OCI-LY7 (cell line): ENCODE measurements around the gene TM4SF5. TPM values are rescaled to one million over a fixed set of nuclear protein-coding genes. Genes with fewer than 3 reads are reported as not detected.

Source experiments
- BruUV-seq: library from RNA; stranded (reverse); fragments of 400-500 nt; replicated peaks from 2 replicates; lab custom pipeline; 2021; lab: Mats Ljungman, UMichigan
- CTCF ChIA-PET: fragments of 300-600 bp; sonication (Branson Sonifier 250); formaldehyde crosslinking; loops from one replicate; lab custom pipeline; 2022; ENCODE audit warnings: antibody characterized with exemption; ENCODE audit not compliant: unreplicated experiment; lab: Charles Lee
- POLR2A ChIA-PET: fragments of 300-600 bp; sonication (Branson Sonifier 250); formaldehyde crosslinking; loops from one replicate; lab custom pipeline; 2022; ENCODE audit warnings: antibody characterized with exemption; lab: Charles Lee
- DNase-seq: peaks from one replicate; pipeline ENCODE4 v3.0.0-alpha.2; 2015; ENCODE audit warnings: low spot score
- H2AFZ ChIP-seq: fragments of 200-600 bp; sonication (generic), shearing (Covaris generic); 2 replicates; pipeline ENCODE4 v1.6.1; 2014; ENCODE audit warnings: mild to moderate bottlenecking, antibody characterized with exemption, low read length, moderate library complexity
- H3K27ac ChIP-seq: fragments of 200-600 bp; sonication (generic); 2 replicates; pipeline ENCODE4 v1.5.1; 2014; ENCODE audit warnings: mixed run types, low read depth, mild to moderate bottlenecking, moderate library complexity, low read length, inconsistent platforms; ENCODE audit not compliant: poor library complexity, severe bottlenecking
- H3K36me3 ChIP-seq: fragments of 200-600 bp; sonication (generic); 2 replicates; pipeline ENCODE4 v1.6.1; 2014; ENCODE audit warnings: mild to moderate bottlenecking, antibody characterized with exemption, low read length, moderate library complexity, mixed read lengths; ENCODE audit not compliant: insufficient read depth
- H3K4me1 ChIP-seq: fragments of 200-600 bp; sonication (generic); 2 replicates; pipeline ENCODE4 v1.5.1; 2014; ENCODE audit warnings: mild to moderate bottlenecking, low read length; ENCODE audit not compliant: insufficient read depth, poor library complexity, severe bottlenecking
- H3K4me2 ChIP-seq: fragments of 200-600 bp; sonication (generic); 2 replicates; pipeline ENCODE4 v1.6.1; 2014; ENCODE audit warnings: mild to moderate bottlenecking, low read length
- H3K4me3 ChIP-seq: fragments of 200-600 bp; sonication (generic); 2 replicates; pipeline ENCODE4 v1.5.1; 2014; ENCODE audit warnings: mild to moderate bottlenecking, low read depth, low read length; ENCODE audit not compliant: poor library complexity, severe bottlenecking
- H3K79me2 ChIP-seq: fragments of 200-600 bp; sonication (generic); 2 replicates; pipeline ENCODE4 v1.6.1; 2016; ENCODE audit warnings: low read depth, mild to moderate bottlenecking, low read length, moderate library complexity, mixed read lengths; ENCODE audit not compliant: insufficient read depth
- H3K9me2 ChIP-seq: fragments of 200-600 bp; sonication (generic); 2 replicates; pipeline ENCODE4 v1.6.1; 2016; ENCODE audit warnings: mild to moderate bottlenecking, low read length, mixed read lengths; ENCODE audit not compliant: insufficient read depth
- H3K9me3 ChIP-seq: fragments of 200-600 bp; sonication (generic); 2 replicates; pipeline ENCODE4 v1.6.1; 2014; ENCODE audit warnings: mild to moderate bottlenecking, mixed run types, low read length, mixed read lengths
- H4K20me1 ChIP-seq: fragments of 200-600 bp; sonication (generic); 2 replicates; pipeline ENCODE4 v1.6.1; 2014; ENCODE audit warnings: mild to moderate bottlenecking, antibody characterized with exemption, low read length, moderate library complexity, mixed read lengths; ENCODE audit not compliant: insufficient read depth
- EZH2phosphoT487 ChIP-seq: fragments of 200-600 bp; sonication (generic); IDR thresholded peaks from 2 replicates; pipeline ENCODE4 v1.6.1; 2018; ENCODE audit warnings: low read depth, borderline replicate concordance, mild to moderate bottlenecking, mixed run types, antibody characterized with exemption, low read length, moderate library complexity, mixed read lengths
- intact Hi-C: fragments of 100-400 bp; cut with micrococcal nuclease; formaldehyde crosslinking; loops from one replicate; pipeline ENCODE4 v1.10.0; 2022; ENCODE audit not compliant: unreplicated experiment
- total RNA-seq, 2 experiments: library from RNA; depleted of rRNA in 1 of 2; stranded (reverse); fragments of >200 nt in 1 of 2; shearing (Covaris generic) in 1 of 2; gene quantifications; 2 replicates each; pipeline ENCODE4 v1.2.3, GENCODE V29; 2014 to 2022
- TF ChIP-seq, protein P1 (sequence below): fragments of 200-600 bp; sonication (generic); conservative IDR thresholded peaks from 2 replicates; pipeline ENCODE4 v1.5.1; 2014; ENCODE audit warnings: mild to moderate bottlenecking, antibody characterized with exemption, low read length, moderate library complexity, mixed read lengths

TM4SF5 gene
- total RNA-seq, 2 experiments from 2014 or later: not detected

DNA sequence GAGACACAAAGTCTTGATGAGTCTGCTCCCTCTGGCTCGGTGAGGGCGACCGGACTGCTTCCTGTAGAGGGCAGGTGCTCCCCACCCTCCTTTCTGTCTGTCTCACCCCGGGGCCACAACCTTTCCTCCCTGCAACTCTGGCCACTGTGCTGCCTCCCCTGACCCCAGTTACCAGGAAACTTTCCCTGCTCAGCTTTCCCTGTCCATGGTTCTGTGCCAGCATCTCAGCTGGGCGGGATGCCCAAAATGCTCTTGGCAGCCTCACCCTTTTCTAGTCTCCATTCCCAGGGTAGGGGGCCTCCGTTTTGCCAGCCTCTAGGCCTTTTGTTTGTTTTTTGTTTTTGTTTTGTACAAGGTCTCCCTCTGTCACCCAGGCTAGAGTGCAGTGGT lies 36.7 kb downstream of the TM4SF5 start:
- Histone ChIP-seq H3K4me1 (peaks cover 12% of the 10 kb centered on the region), H3K9me3 (no peaks in the 10 kb centered on the region), H4K20me1 (no peaks in the 10 kb centered on the region), H3K27ac (no peak overlapping the region), H2AFZ (no peak overlapping the region), H3K79me2 (no peaks in the 10 kb centered on the region), H3K4me3 (no peak overlapping the region), H3K9me2 (no peaks in the 10 kb centered on the region), H3K4me2 (peak overlapping the region; percentile 80; the same call in 1 of the 2 replicates), H3K36me3 (no peaks in the 10 kb centered on the region)
- ChIA-PET CTCF (interaction anchor here (0.6 kb wide), 1 partner anchor 49 kb away, joined by 4 read pairs; no protein-coding TSS in a partner anchor), POLR2A (no interaction called here)
- no TSS peak for BruUV-seq
- no peak for TF ChIP-seq EZH2phosphoT487
- TF ChIP-seq, protein P1, sequence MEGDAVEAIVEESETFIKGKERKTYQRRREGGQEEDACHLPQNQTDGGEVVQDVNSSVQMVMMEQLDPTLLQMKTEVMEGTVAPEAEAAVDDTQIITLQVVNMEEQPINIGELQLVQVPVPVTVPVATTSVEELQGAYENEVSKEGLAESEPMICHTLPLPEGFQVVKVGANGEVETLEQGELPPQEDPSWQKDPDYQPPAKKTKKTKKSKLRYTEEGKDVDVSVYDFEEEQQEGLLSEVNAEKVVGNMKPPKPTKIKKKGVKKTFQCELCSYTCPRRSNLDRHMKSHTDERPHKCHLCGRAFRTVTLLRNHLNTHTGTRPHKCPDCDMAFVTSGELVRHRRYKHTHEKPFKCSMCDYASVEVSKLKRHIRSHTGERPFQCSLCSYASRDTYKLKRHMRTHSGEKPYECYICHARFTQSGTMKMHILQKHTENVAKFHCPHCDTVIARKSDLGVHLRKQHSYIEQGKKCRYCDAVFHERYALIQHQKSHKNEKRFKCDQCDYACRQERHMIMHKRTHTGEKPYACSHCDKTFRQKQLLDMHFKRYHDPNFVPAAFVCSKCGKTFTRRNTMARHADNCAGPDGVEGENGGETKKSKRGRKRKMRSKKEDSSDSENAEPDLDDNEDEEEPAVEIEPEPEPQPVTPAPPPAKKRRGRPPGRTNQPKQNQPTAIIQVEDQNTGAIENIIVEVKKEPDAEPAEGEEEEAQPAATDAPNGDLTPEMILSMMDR: no peak
- no peak for DNase-seq
- intact Hi-C loops: no loop called here

DNA sequence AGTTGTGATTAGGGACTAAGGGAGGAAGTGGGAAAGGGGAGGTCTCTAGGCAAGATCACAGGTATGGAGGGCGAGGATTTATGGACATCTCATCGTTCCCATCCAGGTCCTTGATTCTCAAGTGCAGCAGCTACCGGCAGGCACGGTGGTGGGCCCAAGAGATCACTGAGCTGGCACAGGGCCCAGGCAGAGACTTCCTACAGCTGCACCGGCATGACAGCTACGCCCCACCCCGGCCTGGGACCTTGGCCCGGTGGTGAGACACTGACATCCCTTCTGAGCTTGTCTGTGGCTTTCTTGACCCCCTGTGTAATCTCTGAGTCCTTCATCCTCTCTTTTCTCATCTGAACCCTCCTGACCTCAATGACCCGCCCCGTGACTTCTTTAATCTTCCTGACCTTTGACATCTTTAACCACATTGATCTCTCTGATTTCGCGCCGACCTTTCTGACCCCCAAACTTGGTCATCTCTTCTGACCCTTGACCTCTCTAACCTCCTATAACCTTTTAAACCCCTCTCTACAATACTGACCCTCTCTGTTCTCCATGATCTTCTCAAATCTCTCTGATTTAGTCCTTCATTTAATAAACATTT lies 39.1 kb downstream of the TM4SF5 start:
- BruUV-seq: no TSS peak
- no peak overlapping the region for H2AFZ ChIP-seq
- ChIA-PET CTCF (no interaction called here), POLR2A (no interaction called here)
- no peaks in the 10 kb centered on the region for H3K36me3 ChIP-seq
- no peaks in the 10 kb centered on the region for H3K9me3 ChIP-seq
- H3K9me2 ChIP-seq: no peaks in the 10 kb centered on the region
- TF ChIP-seq EZH2phosphoT487: no peak
- TF ChIP-seq, protein P1: no peak
- peaks cover 12% of the 10 kb centered on the region for H3K4me1 ChIP-seq
- H4K20me1 ChIP-seq: no peaks in the 10 kb centered on the region
- H3K4me2 ChIP-seq: no peak overlapping the region
- no peak for DNase-seq
- intact Hi-C loops: no loop called here
- no peak overlapping the region for H3K27ac ChIP-seq
- no peak overlapping the region for H3K4me3 ChIP-seq
- no peaks in the 10 kb centered on the region for H3K79me2 ChIP-seq

DNA sequence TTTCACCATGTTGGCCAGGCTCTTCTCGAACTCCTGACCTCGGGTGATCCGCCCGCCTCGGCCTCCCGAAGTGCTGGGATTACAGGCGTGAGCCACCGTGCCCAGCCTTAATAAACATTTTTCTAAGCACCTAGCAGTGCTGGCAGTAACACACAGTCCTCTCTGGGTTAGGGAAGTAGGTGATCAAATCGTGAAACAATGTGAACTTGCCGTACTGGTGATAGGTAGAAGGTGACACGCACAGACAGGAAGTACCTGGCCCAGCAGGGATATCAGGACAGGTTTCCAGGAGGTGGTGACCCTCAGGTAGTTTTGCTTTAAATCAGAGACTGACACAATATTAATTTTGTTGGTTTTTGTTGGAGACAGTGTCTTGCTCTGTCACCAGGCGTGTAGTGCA lies 39.8 kb downstream of the TM4SF5 start:
- no peaks in the 10 kb centered on the region for H4K20me1 ChIP-seq
- no peak overlapping the region for H3K4me2 ChIP-seq
- H2AFZ ChIP-seq: no peak overlapping the region
- no peaks in the 10 kb centered on the region for H3K9me3 ChIP-seq
- H3K36me3 ChIP-seq: no peaks in the 10 kb centered on the region
- BruUV-seq: no TSS peak
- TF ChIP-seq EZH2phosphoT487: no peak
- TF ChIP-seq, protein P1: no peak
- ChIA-PET CTCF (no interaction called here), POLR2A (no interaction called here)
- peaks cover 6% of the 10 kb centered on the region for H3K4me1 ChIP-seq
- H3K27ac ChIP-seq: no peak overlapping the region
- no peak for DNase-seq
- H3K9me2 ChIP-seq: no peaks in the 10 kb centered on the region
- H3K4me3 ChIP-seq: no peak overlapping the region
- intact Hi-C loops: no loop called here
- H3K79me2 ChIP-seq: no peaks in the 10 kb centered on the region
